ENCODE data around the gene SPIN1.

The SPIN1 gene

DNA sequence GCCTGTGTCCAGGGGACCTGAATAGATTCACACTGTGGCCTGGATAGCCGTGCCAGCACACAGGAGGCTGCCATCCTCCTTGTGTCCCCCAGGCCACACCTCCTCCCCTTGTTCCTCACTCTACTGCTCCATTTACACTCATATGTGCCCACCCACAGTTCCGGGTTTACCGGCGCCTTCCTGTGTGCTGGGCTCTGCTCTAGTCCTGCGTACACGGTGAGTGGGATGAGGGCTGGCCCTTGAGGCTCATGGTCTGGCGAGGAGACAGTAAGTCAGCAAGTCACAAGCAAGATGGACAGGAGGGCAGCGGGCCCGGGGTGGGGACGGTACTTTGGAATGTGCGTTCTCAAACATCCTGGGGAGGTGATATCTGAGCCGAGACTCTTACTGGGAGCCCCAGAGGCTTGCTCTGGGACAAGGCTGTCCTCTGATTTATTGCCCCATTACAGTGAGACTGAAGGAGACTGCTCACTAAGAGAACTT, 114.3 kb downstream of the SPIN1 start:
- Histone ChIP-seq H3K27me3 (ENCODE audit: control insufficient read depth, insufficient read depth, low read length) (no peaks in the 10 kb centered on the region), H3K36me3 (ENCODE audit: control insufficient read depth, low read depth, low read length) (no peaks in the 10 kb centered on the region), H3K4me1 (ENCODE audit: control insufficient read depth, low read depth, low read length) (peaks cover 5% of the 10 kb centered on the region), H3K9ac (ENCODE audit: low read length) (no peak overlapping the region), H3K9me3 (ENCODE audit: control insufficient read depth, low read depth, low read length) (no peaks in the 10 kb centered on the region), H3K27ac (ENCODE audit: low read length) (no peak overlapping the region), H3K4me3 (ENCODE audit: low read length) (no peak overlapping the region)

DNA sequence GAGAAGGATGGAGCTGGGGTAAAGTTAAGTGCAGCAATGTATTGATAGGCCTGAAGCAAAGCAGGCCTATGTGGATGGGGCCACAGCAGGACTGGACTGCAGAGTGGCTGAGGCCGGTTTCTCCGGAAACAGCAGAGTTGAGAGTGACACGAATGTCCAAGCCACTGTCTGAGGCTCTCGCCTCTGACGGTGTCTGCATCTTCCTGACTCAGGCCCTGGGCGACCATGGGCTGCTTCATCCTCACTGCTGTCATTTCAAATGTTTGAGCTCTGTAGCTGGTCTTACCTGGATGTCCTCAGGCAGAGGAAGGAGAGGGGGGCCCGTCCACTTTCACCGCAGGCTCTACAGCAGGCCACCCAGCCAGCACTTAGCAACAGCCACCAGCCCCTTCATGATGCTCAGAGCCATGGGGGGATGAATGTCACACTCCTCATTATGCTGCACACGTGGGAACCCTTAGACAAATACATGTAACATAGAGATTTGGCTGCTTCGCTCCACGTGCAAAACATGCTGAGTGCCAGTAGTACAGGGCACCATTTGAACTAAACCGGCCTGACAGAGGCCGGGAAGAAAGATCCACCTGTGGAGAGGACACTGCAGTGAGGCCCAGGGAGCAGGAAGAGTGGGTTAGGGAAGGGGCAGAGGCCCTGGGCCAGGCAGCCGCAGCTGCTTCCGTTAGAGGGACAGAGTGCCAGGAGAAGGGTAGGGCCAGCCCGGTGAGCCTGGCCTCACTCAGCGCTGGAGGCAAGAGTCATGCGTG, 115.0 kb downstream of the SPIN1 start:
- no peaks in the 10 kb centered on the region for H3K27me3 ChIP-seq (ENCODE audit: control insufficient read depth, insufficient read depth, low read length)
- H3K27ac ChIP-seq (ENCODE audit: low read length) = no peak overlapping the region
- H3K9ac ChIP-seq (ENCODE audit: low read length) = no peak overlapping the region
- H3K36me3 ChIP-seq (ENCODE audit: control insufficient read depth, low read depth, low read length) = no peaks in the 10 kb centered on the region
- H3K4me1 ChIP-seq (ENCODE audit: control insufficient read depth, low read depth, low read length) = peaks cover 5% of the 10 kb centered on the region
- no peak overlapping the region for H3K4me3 ChIP-seq (ENCODE audit: low read length)
- no peaks in the 10 kb centered on the region for H3K9me3 ChIP-seq (ENCODE audit: control insufficient read depth, low read depth, low read length)

- Histone ChIP-seq H3K9ac (ENCODE audit: low read length) (no peak overlapping the region), H3K9me3 (ENCODE audit: control insufficient read depth, low read depth, low read length) (no peaks in the 10 kb centered on the region), H3K27me3 (ENCODE audit: control insufficient read depth, insufficient read depth, low read length) (no peaks in the 10 kb centered on the region), H3K27ac (ENCODE audit: low read length) (no peak overlapping the region), H3K4me3 (ENCODE audit: low read length) (no peak overlapping the region), H3K36me3 (ENCODE audit: control insufficient read depth, low read depth, low read length) (no peaks in the 10 kb centered on the region), H3K4me1 (ENCODE audit: control insufficient read depth, low read depth, low read length) (peaks cover 5% of the 10 kb centered on the region)
These were observed 115.9 kb downstream of the SPIN1 start for GRCh38 chr9:88503845-88504764.

DNA sequence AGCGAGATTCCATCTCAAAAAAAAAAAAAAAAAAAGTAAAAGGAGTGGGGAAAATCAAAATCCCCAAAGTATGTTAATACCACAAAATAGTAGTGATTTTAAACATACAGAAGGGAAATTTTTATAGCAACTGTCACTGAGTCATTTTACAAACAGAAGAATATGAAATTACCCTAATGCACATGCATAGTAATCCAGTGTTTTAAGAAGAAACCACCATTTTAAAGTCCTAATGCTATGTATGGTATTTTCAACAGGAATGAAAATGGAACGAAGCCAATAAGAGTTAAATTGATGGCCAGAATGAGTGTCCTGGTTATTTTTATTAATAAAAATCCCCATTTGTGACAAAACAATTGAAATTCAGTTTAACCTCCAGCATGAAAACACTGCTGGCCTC, 120.1 kb downstream of the SPIN1 start:
- no peaks in the 10 kb centered on the region for H3K27me3 ChIP-seq (ENCODE audit: control insufficient read depth, insufficient read depth, low read length)
- no peaks in the 10 kb centered on the region for H3K36me3 ChIP-seq (ENCODE audit: control insufficient read depth, low read depth, low read length)
- H3K4me3 ChIP-seq (ENCODE audit: low read length) = no peak overlapping the region
- peaks cover 2% of the 10 kb centered on the region for H3K9me3 ChIP-seq (ENCODE audit: control insufficient read depth, low read depth, low read length)
- no peaks in the 10 kb centered on the region for H3K4me1 ChIP-seq (ENCODE audit: control insufficient read depth, low read depth, low read length)
- H3K27ac ChIP-seq (ENCODE audit: low read length) = no peak overlapping the region
- H3K9ac ChIP-seq (ENCODE audit: low read length) = no peak overlapping the region

GRCh38 chr9:88511906-88512305, 123.7 kb downstream of the SPIN1 start:
- no peak overlapping the region for H3K9ac ChIP-seq (ENCODE audit: low read length)
- no peaks in the 10 kb centered on the region for H3K4me1 ChIP-seq (ENCODE audit: control insufficient read depth, low read depth, low read length)
- no peaks in the 10 kb centered on the region for H3K36me3 ChIP-seq (ENCODE audit: control insufficient read depth, low read depth, low read length)
- no peaks in the 10 kb centered on the region for H3K27me3 ChIP-seq (ENCODE audit: control insufficient read depth, insufficient read depth, low read length)
- H3K27ac ChIP-seq (ENCODE audit: low read length) = no peak overlapping the region
- no peak overlapping the region for H3K4me3 ChIP-seq (ENCODE audit: low read length)
- H3K9me3 ChIP-seq (ENCODE audit: control insufficient read depth, low read depth, low read length) = peaks cover 2% of the 10 kb centered on the region

GRCh38 chr9:88514247-88514646, 126.0 kb downstream of the SPIN1 start:
- H3K27ac ChIP-seq (ENCODE audit: low read length) = no peak overlapping the region
- peaks cover 2% of the 10 kb centered on the region for H3K9me3 ChIP-seq (ENCODE audit: control insufficient read depth, low read depth, low read length)
- no peak overlapping the region for H3K9ac ChIP-seq (ENCODE audit: low read length)
- H3K27me3 ChIP-seq (ENCODE audit: control insufficient read depth, insufficient read depth, low read length) = no peaks in the 10 kb centered on the region
- H3K36me3 ChIP-seq (ENCODE audit: control insufficient read depth, low read depth, low read length) = no peaks in the 10 kb centered on the region
- H3K4me3 ChIP-seq (ENCODE audit: low read length) = no peak overlapping the region
- no peaks in the 10 kb centered on the region for H3K4me1 ChIP-seq (ENCODE audit: control insufficient read depth, low read depth, low read length)

DNA sequence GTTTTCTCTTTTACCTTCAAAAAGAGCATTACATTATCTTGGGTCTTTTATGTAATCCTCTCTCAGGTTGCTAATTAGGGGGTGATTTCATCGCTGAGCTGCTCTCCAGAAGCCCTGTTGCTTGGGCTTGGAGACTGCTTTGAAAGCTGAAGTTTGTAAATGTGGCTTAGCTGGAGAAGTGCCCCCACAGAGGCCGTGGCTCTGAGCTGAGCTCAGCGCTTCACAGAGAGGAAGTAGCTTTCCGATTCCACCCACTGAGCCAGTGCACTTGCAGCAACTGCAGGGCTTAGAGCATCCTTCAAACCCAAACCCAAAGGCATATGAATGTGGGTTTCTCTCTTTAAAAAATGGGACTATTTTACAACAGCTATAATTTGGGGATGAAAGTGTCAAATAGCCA, 133.1 kb downstream of the SPIN1 start:
- H3K4me3 ChIP-seq (ENCODE audit: low read length) = no peak overlapping the region
- peaks cover 4% of the 10 kb centered on the region for H3K4me1 ChIP-seq (ENCODE audit: control insufficient read depth, low read depth, low read length)
- no peak overlapping the region for H3K27ac ChIP-seq (ENCODE audit: low read length)
- H3K9ac ChIP-seq (ENCODE audit: low read length) = no peak overlapping the region
- H3K9me3 ChIP-seq (ENCODE audit: control insufficient read depth, low read depth, low read length) = no peaks in the 10 kb centered on the region
- no peaks in the 10 kb centered on the region for H3K36me3 ChIP-seq (ENCODE audit: control insufficient read depth, low read depth, low read length)
- H3K27me3 ChIP-seq (ENCODE audit: control insufficient read depth, insufficient read depth, low read length) = no peaks in the 10 kb centered on the region

DNA sequence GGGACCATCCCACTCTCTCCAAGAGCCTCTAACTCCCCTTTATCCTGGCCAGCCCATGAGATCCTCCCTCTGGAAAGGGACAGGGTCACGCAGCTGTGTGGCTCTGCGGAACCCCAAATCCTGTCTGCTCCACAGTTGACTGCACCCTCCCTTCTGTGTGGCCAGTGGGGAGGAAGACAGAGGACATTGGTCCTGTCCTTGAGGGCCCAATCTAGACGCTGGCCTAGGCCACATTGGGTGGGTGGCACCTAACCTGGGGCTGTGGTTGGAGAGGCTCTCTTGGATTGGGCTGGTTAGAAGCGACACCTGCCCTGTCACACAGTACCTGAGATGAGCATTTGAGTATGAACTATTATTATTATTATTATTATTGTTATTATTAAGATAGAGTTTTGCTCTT, 134.1 kb downstream of the SPIN1 start:
- Histone ChIP-seq H3K36me3 (ENCODE audit: control insufficient read depth, low read depth, low read length) (no peaks in the 10 kb centered on the region), H3K9ac (ENCODE audit: low read length) (no peak overlapping the region), H3K27me3 (ENCODE audit: control insufficient read depth, insufficient read depth, low read length) (no peaks in the 10 kb centered on the region), H3K4me1 (ENCODE audit: control insufficient read depth, low read depth, low read length) (peaks cover 4% of the 10 kb centered on the region), H3K4me3 (ENCODE audit: low read length) (no peak overlapping the region), H3K27ac (ENCODE audit: low read length) (no peak overlapping the region), H3K9me3 (ENCODE audit: control insufficient read depth, low read depth, low read length) (no peaks in the 10 kb centered on the region)

- Histone ChIP-seq H3K9me3 (ENCODE audit: control insufficient read depth, low read depth, low read length) (no peaks in the 10 kb centered on the region), H3K4me3 (ENCODE audit: low read length) (no peak overlapping the region), H3K27ac (ENCODE audit: low read length) (no peak overlapping the region), H3K36me3 (ENCODE audit: control insufficient read depth, low read depth, low read length) (no peaks in the 10 kb centered on the region), H3K9ac (ENCODE audit: low read length) (no peak overlapping the region), H3K4me1 (ENCODE audit: control insufficient read depth, low read depth, low read length) (peaks cover 4% of the 10 kb centered on the region), H3K27me3 (ENCODE audit: control insufficient read depth, insufficient read depth, low read length) (no peaks in the 10 kb centered on the region)
These were observed 134.8 kb downstream of the SPIN1 start for GRCh38 chr9:88523056-88523455.

- Histone ChIP-seq H3K27me3 (ENCODE audit: control insufficient read depth, insufficient read depth, low read length) (no peaks in the 10 kb centered on the region), H3K9me3 (ENCODE audit: control insufficient read depth, low read depth, low read length) (no peaks in the 10 kb centered on the region), H3K4me3 (ENCODE audit: low read length) (no peak overlapping the region), H3K9ac (ENCODE audit: low read length) (no peak overlapping the region), H3K36me3 (ENCODE audit: control insufficient read depth, low read depth, low read length) (no peaks in the 10 kb centered on the region), H3K4me1 (ENCODE audit: control insufficient read depth, low read depth, low read length) (no peaks in the 10 kb centered on the region), H3K27ac (ENCODE audit: low read length) (no peak overlapping the region)
These were observed 136.7 kb downstream of the SPIN1 start for GRCh38 chr9:88524911-88525310.

DNA sequence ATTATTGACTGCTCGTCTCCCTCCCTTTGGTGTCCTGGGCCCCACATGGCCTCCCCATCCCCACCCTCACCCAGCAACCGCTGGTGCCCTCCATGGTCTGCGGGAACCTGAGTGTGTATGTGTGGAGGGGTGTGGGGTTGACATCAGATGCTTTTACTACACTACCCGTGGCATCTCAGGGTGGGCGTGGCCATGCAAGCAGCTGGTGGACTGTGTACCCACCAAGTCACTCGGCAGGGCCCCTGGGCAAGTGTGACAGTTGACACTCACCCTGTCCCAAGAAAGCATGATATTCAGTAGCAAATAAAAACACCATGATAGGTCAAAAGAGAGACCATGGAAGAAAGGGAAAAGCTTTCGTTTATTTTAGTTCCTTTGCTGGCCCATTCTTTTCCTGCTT, 139.4 kb downstream of the SPIN1 start:
- no peaks in the 10 kb centered on the region for H3K36me3 ChIP-seq (ENCODE audit: control insufficient read depth, low read depth, low read length)

More for the DNA sequence above, 139.4 kb downstream of the SPIN1 start:
- Histone ChIP-seq H3K27me3 (ENCODE audit: control insufficient read depth, insufficient read depth, low read length) (peaks cover 6% of the 10 kb centered on the region), H3K4me3 (ENCODE audit: low read length) (no peak overlapping the region), H3K9me3 (ENCODE audit: control insufficient read depth, low read depth, low read length) (no peaks in the 10 kb centered on the region), H3K9ac (ENCODE audit: low read length) (no peak overlapping the region), H3K4me1 (ENCODE audit: control insufficient read depth, low read depth, low read length) (peaks cover 5% of the 10 kb centered on the region), H3K27ac (ENCODE audit: low read length) (no peak overlapping the region)

All from iPS-18a (cell line).